Measurements from ENCODE around the gene IRAK1BP1.
"Not testable (repeated sequence)": the region's sequence is repeated elsewhere in the genome, so short reads cannot be mapped to it uniquely, and the experiment has no call there.

Gene IRAK1BP1

GRCh38 chr6:78883651-78884050 lies 16.3 kb downstream of the IRAK1BP1 start:
- DNase-seq (ENCODE audit: low read depth in 3 of 3, low spot score in 1 of 3): no peak

- DNase-seq (ENCODE audit: low read depth in 3 of 3, low spot score in 1 of 3): not testable (repeated sequence)
Observed at GRCh38 chr6:78889901-78890300, 22.6 kb downstream of the IRAK1BP1 start.

GRCh38 chr6:78896227-78896626 lies 28.9 kb downstream of the IRAK1BP1 start:
- no peak for DNase-seq (ENCODE audit: low read depth in 3 of 3, low spot score in 1 of 3)

- DNase-seq (ENCODE audit: low read depth in 3 of 3, low spot score in 1 of 3): no peak
Observed at GRCh38 chr6:78908621-78909020, 41.3 kb downstream of the IRAK1BP1 start.

- no peak for DNase-seq (ENCODE audit: low read depth in 3 of 3, low spot score in 1 of 3)
Observed at GRCh38 chr6:78909391-78909790, 42.0 kb downstream of the IRAK1BP1 start.

GRCh38 chr6:78910010-78910409 lies 42.7 kb downstream of the IRAK1BP1 start:
- no peak for DNase-seq (ENCODE audit: low read depth in 3 of 3, low spot score in 1 of 3)

GRCh38 chr6:78910591-78911171 lies 43.3 kb downstream of the IRAK1BP1 start:
- no peak for DNase-seq (ENCODE audit: low read depth in 3 of 3, low spot score in 1 of 3)

GRCh38 chr6:78911218-78911940 lies 44.0 kb downstream of the IRAK1BP1 start:
- no peak for DNase-seq (ENCODE audit: low read depth in 3 of 3, low spot score in 1 of 3)

- DNase-seq (ENCODE audit: low read depth in 3 of 3, low spot score in 1 of 3): no peak
Observed at GRCh38 chr6:78916411-78916810, 49.1 kb downstream of the IRAK1BP1 start.

- DNase-seq (ENCODE audit: low read depth in 3 of 3, low spot score in 1 of 3): no peak
Observed at GRCh38 chr6:78917788-78918187, 50.4 kb downstream of the IRAK1BP1 start.

GRCh38 chr6:78921168-78921567 lies 53.8 kb downstream of the IRAK1BP1 start:
- not testable (repeated sequence) for DNase-seq (ENCODE audit: low read depth in 3 of 3, low spot score in 1 of 3)

GRCh38 chr6:78925317-78925716 lies 58.0 kb downstream of the IRAK1BP1 start:
- DNase-seq (ENCODE audit: low read depth in 3 of 3, low spot score in 1 of 3): no peak

- DNase-seq (ENCODE audit: low read depth in 3 of 3, low spot score in 1 of 3): no peak
Observed at GRCh38 chr6:78935553-78935952, 68.2 kb downstream of the IRAK1BP1 start.

- DNase-seq (ENCODE audit: low read depth in 3 of 3, low spot score in 1 of 3): no peak
Observed at GRCh38 chr6:78936515-78936914, 69.2 kb downstream of the IRAK1BP1 start.

GRCh38 chr6:78942446-78942845 lies 75.1 kb downstream of the IRAK1BP1 start:
- no peak for DNase-seq (ENCODE audit: low read depth in 3 of 3, low spot score in 1 of 3)

GRCh38 chr6:78947529-78947928 lies 80.2 kb downstream of the IRAK1BP1 start:
- no peak for DNase-seq (ENCODE audit: low read depth in 3 of 3, low spot score in 1 of 3)

- DNase-seq (ENCODE audit: low read depth in 3 of 3, low spot score in 1 of 3): no peak
Observed at GRCh38 chr6:78947962-78948361, 80.6 kb downstream of the IRAK1BP1 start.

- no peak for DNase-seq (ENCODE audit: low read depth in 3 of 3, low spot score in 1 of 3)
Observed at GRCh38 chr6:78948785-78949184, 81.4 kb downstream of the IRAK1BP1 start.

- DNase-seq (ENCODE audit: low read depth in 3 of 3, low spot score in 1 of 3): no peak
Observed at GRCh38 chr6:78952362-78952761, 85.0 kb downstream of the IRAK1BP1 start.

Measured in stimulated activated CD4-positive, alpha-beta T cell treated with anti-CD3 and anti-CD28 coated beads, TNF-alpha, amount 100 ng/mL, for 1 hour (primary cell).